GM20000 (cell line): Measurements from ENCODE around the gene ZNF121.
"Not testable (repeated sequence)": the region's sequence is repeated elsewhere in the genome, so short reads cannot be mapped to it uniquely, and the experiment has no call there.

Experiments used
- DNase-seq: peaks from one replicate; pipeline ENCODE4 v3.0.0; 2012; ENCODE audit warnings: low spot score
- CTCF ChIP-seq: IDR thresholded peaks from 2 replicates; pipeline ENCODE4 v1.5.1; 2012; ENCODE audit warnings: mild to moderate bottlenecking, control low read depth; ENCODE audit errors: extremely low read depth, missing control alignments

ZNF121 gene

GRCh38 chr19:9565900-9566705 is 18.2 kb downstream of the ZNF121 start:
- no peak for DNase-seq
- TF ChIP-seq CTCF: no peak

GRCh38 chr19:9552536-9553274 is 31.6 kb downstream of the ZNF121 start:
- TF ChIP-seq CTCF: no peak
- no peak for DNase-seq

- no peak for TF ChIP-seq CTCF
Measured at GRCh38 chr19:9547870-9548269, 36.4 kb downstream of the ZNF121 start.

GRCh38 chr19:9541281-9541680 is 43.0 kb downstream of the ZNF121 start:
- DNase-seq: not testable (repeated sequence)

More at GRCh38 chr19:9547870-9548269, 36.4 kb downstream of the ZNF121 start:
- DNase-seq: no peak

GRCh38 chr19:9539921-9540320 is 44.4 kb downstream of the ZNF121 start:
- not testable (repeated sequence) for DNase-seq

GRCh38 chr19:9539201-9539600 is 45.1 kb downstream of the ZNF121 start:
- not testable (repeated sequence) for DNase-seq

GRCh38 chr19:9538183-9539058 is 45.9 kb downstream of the ZNF121 start, which contains the start of gene ZNF426:
Gene ZNF426, minus strand, starts transcription at chr19:9538645. Its CDS starts 2,413 bp downstream, at chr19:9536232.
- TF ChIP-seq CTCF: no peak

GRCh38 chr19:9535934-9536333 is 48.4 kb downstream of the ZNF121 start:
- DNase-seq: no peak
- TF ChIP-seq CTCF: no peak

More at GRCh38 chr19:9538183-9539058, 45.9 kb downstream of the ZNF121 start, which contains the start of gene ZNF426:
- DNase-seq: peak; percentile 89
